B cell (primary cell): ENCODE data around the gene GRK5. TPM values are rescaled to one million over a fixed set of nuclear protein-coding genes. Genes with fewer than 3 reads are reported as not detected.

Source experiments
- ATAC-seq: fragments of 200-7000 bp; cut with Tn5 transposase; one replicate; pipeline ENCODE4 v1.10.0; 2021; ENCODE audit warnings: low read depth, mild to moderate bottlenecking, moderate number of reproducible peaks, moderate library complexity
- CTCF ChIA-PET: fragments of 350-600 bp; sonication (Branson Sonifier 250); formaldehyde crosslinking; loops from one replicate; lab custom pipeline; 2021; ENCODE audit warnings: antibody characterized with exemption, inconsistent platforms; lab: Charles Lee
- POLR2A ChIA-PET: fragments of 350-600 bp; sonication (Branson Sonifier 250); formaldehyde crosslinking; loops from one replicate; lab custom pipeline; 2021; ENCODE audit warnings: antibody characterized with exemption; lab: Charles Lee
- DNase-seq: peaks from one replicate; pipeline ENCODE4 v3.0.0; 2013
- H2AFZ ChIP-seq: 2 replicates; pipeline ENCODE4 v1.6.1; 2012; ENCODE audit warnings: mild to moderate bottlenecking, low read depth, low read length; ENCODE audit not compliant: insufficient read depth, poor library complexity, severe bottlenecking
- H3K27ac ChIP-seq, 2 donors: 1 replicate in 1 of 2; 2 replicates in 1 of 2; pipeline ENCODE4 v1.5.1; 2012 to 2013; ENCODE audit warnings: low read length in 2 of 2, mild to moderate bottlenecking in 2 of 2, moderate library complexity in 1 of 2
- H3K27me3 ChIP-seq, 4 experiments: fragments of 200-600 bp in 1 of 4; sonication (generic) in 1 of 4; replicated peaks in 1 of 4; 1 replicate in 2 of 4; 2 replicates in 2 of 4; pipeline versions ENCODE4 v1.6.1 to v1.7.0; 2013 to 2016; ENCODE audit warnings: low read length in 3 of 4, mild to moderate bottlenecking in 2 of 4, mixed read lengths in 1 of 4, moderate library complexity in 1 of 4; ENCODE audit not compliant: insufficient read depth in 4 of 4, control insufficient read depth in 3 of 4; ENCODE audit errors: control extremely low read depth in 1 of 4
- H3K36me3 ChIP-seq, 2 experiments: replicated peaks in 1 of 2; 1 replicate in 1 of 2; 2 replicates in 1 of 2; pipeline versions ENCODE4 v1.6.1 to v1.7.1; 2013; ENCODE audit warnings: low read length in 1 of 2; ENCODE audit not compliant: insufficient read depth in 2 of 2, control insufficient read depth in 1 of 2; ENCODE audit errors: control extremely low read depth in 1 of 2, extremely low read depth in 1 of 2
- H3K4me1 ChIP-seq, 2 donors: fragments of 200-600 bp in 1 of 2; sonication (generic) in 1 of 2; 1 replicate in 1 of 2; 2 replicates in 1 of 2; pipeline versions ENCODE4 v1.5.1 to v1.6.1; 2013 to 2017; ENCODE audit warnings: low read length in 2 of 2; ENCODE audit not compliant: control insufficient read depth in 2 of 2, insufficient read depth in 2 of 2
- H3K4me2 ChIP-seq: replicated peaks from 2 replicates; pipeline ENCODE3; 2012; ENCODE audit warnings: mild to moderate bottlenecking, low read depth, low read length; ENCODE audit not compliant: poor library complexity, severe bottlenecking
- H3K4me3 ChIP-seq, 5 experiments: fragments of 200-600 bp in 1 of 5; sonication (generic) in 1 of 5; 1 replicate in 3 of 5; 2 replicates in 2 of 5; pipeline versions ENCODE4 v1.5.1 to v1.7.0; 2011 to 2016; ENCODE audit warnings: low read length in 4 of 5, mild to moderate bottlenecking in 4 of 5, low read depth in 2 of 5, control low read depth in 1 of 5, moderate library complexity in 1 of 5; ENCODE audit not compliant: insufficient read depth in 1 of 5; ENCODE audit errors: control extremely low read depth in 1 of 5, extremely low read depth in 1 of 5
- H3K79me2 ChIP-seq: fragments of 200-600 bp; sonication (generic); one replicate; pipeline ENCODE4 v1.6.0; 2016; ENCODE audit warnings: low read length; ENCODE audit not compliant: control insufficient read depth, insufficient read depth
- H3K9ac ChIP-seq: fragments of 200-600 bp; sonication (generic); 2 replicates; pipeline ENCODE4 v1.6.1; 2017; ENCODE audit warnings: mild to moderate bottlenecking, low read length, moderate library complexity
- H3K9me3 ChIP-seq, 3 donors: one replicate each; pipeline versions ENCODE4 v1.6.1 to v1.7.1; 2013; ENCODE audit warnings: low read length in 2 of 3; ENCODE audit not compliant: control insufficient read depth in 2 of 3, insufficient read depth in 1 of 3; ENCODE audit errors: control extremely low read depth in 1 of 3
- H4K20me1 ChIP-seq: 2 replicates; pipeline ENCODE4 v1.6.0; 2012; ENCODE audit warnings: mild to moderate bottlenecking, low read length; ENCODE audit not compliant: insufficient read depth, control insufficient read depth, poor library complexity, severe bottlenecking
- H3K27ac Mint-ChIP-seq: one replicate; pipeline ENCODE4 v1.8.0; 2021; ENCODE audit warnings: mixed read lengths
- H3K27me3 Mint-ChIP-seq: one replicate; pipeline ENCODE4 v1.8.0; 2021; ENCODE audit warnings: mixed read lengths
- H3K4me1 Mint-ChIP-seq: one replicate; pipeline ENCODE4 v1.8.0; 2021; ENCODE audit warnings: mixed read lengths
- H3K4me3 Mint-ChIP-seq: one replicate; pipeline ENCODE4 v1.8.0; 2021; ENCODE audit warnings: mixed read lengths
- H3K9me3 Mint-ChIP-seq: one replicate; pipeline ENCODE4 v1.8.0; 2022; ENCODE audit warnings: mixed read lengths; ENCODE audit not compliant: insufficient read depth
- EZH2 ChIP-seq: IDR thresholded peaks from 2 replicates; pipeline ENCODE4 v1.6.1; 2012; ENCODE audit warnings: borderline replicate concordance, low read depth, mild to moderate bottlenecking, moderate library complexity, low read length; ENCODE audit not compliant: insufficient read depth, poor library complexity, severe bottlenecking
- WGBS: methylation state at CpG from one replicate; pipeline ENCODE4 v1.1.5; 2013; ENCODE audit warnings: missing lambda C conversion rate; ENCODE audit not compliant: insufficient coverage; 5-methylcytosine and 5-hydroxymethylcytosine counted together
- intact Hi-C: fragments of 100-400 bp; cut with micrococcal nuclease; formaldehyde crosslinking; loops from one replicate; pipeline ENCODE4 v1.10.0; 2022
- polyA plus RNA-seq: library from polyadenylated mRNA; depleted of rRNA; stranded (reverse); fragments of >200 nt; gene quantifications from 2 replicates; pipeline ENCODE4 v1.2.3, GENCODE V29; 2012
- total RNA-seq, 2 donors: library from RNA; stranded (reverse); fragments of 120-200 nt in 1 of 2; gene quantifications; 1 replicate in 1 of 2; 2 replicates in 1 of 2; pipeline versions ENCODE4 v1.2.3 to v1.2.4, GENCODE V29; 2013 to 2022
- TF ChIP-seq, protein P1 (sequence below): fragments of 200-600 bp; IDR thresholded peaks from one replicate; pipeline ENCODE4 v1.8.0; 2022; ENCODE audit warnings: antibody characterized with exemption, mild to moderate bottlenecking

Gene GRK5
- total and polyA plus RNA-seq, 2 donors (not counting 1 experiment from before 2014, with no cell fraction given): 21.9 to 54.8 TPM

DNA sequence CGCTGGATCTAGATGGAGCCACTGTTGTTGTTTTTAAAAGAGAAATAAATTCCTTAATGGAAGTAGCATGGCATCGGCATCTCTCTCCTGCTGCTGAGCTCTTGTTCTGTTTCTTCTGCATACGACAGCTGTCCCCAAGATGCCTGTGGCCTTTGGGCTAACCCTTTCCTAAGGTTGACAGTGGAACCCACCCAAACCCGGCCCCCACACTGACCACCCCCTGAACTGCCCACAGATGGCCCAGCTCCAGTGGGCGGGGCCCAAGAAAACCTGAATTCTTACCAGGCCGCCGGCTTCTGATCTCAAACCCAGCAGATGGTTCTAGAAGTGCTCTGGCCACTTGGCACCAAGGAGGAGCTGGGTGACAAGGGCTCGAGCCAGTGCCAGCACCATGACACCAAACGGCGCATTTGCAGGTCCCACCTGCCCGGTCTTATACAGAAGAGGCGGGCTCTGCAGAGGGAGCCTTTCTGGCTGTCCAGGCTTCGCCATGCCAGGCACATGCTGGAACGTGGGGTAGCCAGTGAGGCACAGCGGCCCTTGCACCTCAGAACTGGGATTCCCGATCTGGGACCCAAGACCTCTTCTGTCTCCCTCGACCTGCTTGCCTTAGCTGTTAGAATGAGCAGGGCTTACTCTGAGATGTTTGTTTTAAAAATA lies 252.4 kb downstream of the GRK5 start:
- no peak overlapping the region for H3K27ac ChIP-seq
- TF ChIP-seq, protein P1, sequence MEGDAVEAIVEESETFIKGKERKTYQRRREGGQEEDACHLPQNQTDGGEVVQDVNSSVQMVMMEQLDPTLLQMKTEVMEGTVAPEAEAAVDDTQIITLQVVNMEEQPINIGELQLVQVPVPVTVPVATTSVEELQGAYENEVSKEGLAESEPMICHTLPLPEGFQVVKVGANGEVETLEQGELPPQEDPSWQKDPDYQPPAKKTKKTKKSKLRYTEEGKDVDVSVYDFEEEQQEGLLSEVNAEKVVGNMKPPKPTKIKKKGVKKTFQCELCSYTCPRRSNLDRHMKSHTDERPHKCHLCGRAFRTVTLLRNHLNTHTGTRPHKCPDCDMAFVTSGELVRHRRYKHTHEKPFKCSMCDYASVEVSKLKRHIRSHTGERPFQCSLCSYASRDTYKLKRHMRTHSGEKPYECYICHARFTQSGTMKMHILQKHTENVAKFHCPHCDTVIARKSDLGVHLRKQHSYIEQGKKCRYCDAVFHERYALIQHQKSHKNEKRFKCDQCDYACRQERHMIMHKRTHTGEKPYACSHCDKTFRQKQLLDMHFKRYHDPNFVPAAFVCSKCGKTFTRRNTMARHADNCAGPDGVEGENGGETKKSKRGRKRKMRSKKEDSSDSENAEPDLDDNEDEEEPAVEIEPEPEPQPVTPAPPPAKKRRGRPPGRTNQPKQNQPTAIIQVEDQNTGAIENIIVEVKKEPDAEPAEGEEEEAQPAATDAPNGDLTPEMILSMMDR: no peak
- TF ChIP-seq EZH2: no peak
- Mint-ChIP-seq H3K4me3 (no peak overlapping the region), H3K4me1 (peaks cover 29% of the 10 kb centered on the region), H3K27me3 (no peaks in the 10 kb centered on the region), H3K9me3 (peaks cover 2% of the 10 kb centered on the region), H3K27ac (no peak overlapping the region)
- H2AFZ ChIP-seq: no peak overlapping the region
- ChIA-PET CTCF (interaction anchor here (1.9 to 3.3 kb wide), 2 partner anchors 14 to 30 kb away, joined by 6 to 14 read pairs; no protein-coding TSS in a partner anchor), POLR2A (interaction anchor here (0.7 kb wide), 1 partner anchor 19 kb away, joined by 9 read pairs; no protein-coding TSS in a partner anchor)
- peaks cover 6 to 29% of the 10 kb centered on the region in 2 donors for H3K4me1 ChIP-seq
- H3K36me3 ChIP-seq: peaks cover 0 to 10% of the 10 kb centered on the region in 2 experiments
- DNase-seq: no peak
- no peaks in the 10 kb centered on the region for H3K27me3 ChIP-seq
- ATAC-seq: no peak
- no peak overlapping the region for H3K4me2 ChIP-seq
- intact Hi-C loops: no loop called here
- H3K9ac ChIP-seq: no peak overlapping the region
- no peaks in the 10 kb centered on the region for H4K20me1 ChIP-seq
- no peak overlapping the region for H3K4me3 ChIP-seq
- H3K9me3 ChIP-seq: peaks cover 0 to 4% (median 0%) of the 10 kb centered on the region in 3 donors
- 90% methylated on average over 14 of the region's 17 CpGs for WGBS
- H3K79me2 ChIP-seq: no peaks in the 10 kb centered on the region
